ENCODE measurements around the gene MSANTD1.

MSANTD1 gene

DNA sequence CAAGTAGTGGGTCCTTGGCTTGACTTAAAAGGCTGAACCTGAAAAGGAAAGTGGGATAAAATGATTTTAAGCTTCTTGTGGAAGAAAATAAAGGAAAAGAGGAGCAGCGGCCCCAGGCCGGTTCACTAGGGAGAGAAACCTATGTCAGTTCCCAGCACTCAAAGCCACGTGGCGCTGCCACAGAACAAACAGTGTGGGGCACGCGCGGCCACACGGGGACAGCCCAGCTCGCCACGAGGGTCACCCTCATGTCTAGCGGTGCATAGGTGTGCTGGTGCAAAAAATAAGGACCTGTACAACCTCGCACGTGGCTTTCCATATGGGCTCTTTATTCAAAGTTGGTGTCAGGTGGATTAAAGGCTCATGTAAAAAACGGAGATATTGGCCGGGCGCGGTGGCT, 17.1 kb downstream of the MSANTD1 start:
- DNase-seq: no peak

DNA sequence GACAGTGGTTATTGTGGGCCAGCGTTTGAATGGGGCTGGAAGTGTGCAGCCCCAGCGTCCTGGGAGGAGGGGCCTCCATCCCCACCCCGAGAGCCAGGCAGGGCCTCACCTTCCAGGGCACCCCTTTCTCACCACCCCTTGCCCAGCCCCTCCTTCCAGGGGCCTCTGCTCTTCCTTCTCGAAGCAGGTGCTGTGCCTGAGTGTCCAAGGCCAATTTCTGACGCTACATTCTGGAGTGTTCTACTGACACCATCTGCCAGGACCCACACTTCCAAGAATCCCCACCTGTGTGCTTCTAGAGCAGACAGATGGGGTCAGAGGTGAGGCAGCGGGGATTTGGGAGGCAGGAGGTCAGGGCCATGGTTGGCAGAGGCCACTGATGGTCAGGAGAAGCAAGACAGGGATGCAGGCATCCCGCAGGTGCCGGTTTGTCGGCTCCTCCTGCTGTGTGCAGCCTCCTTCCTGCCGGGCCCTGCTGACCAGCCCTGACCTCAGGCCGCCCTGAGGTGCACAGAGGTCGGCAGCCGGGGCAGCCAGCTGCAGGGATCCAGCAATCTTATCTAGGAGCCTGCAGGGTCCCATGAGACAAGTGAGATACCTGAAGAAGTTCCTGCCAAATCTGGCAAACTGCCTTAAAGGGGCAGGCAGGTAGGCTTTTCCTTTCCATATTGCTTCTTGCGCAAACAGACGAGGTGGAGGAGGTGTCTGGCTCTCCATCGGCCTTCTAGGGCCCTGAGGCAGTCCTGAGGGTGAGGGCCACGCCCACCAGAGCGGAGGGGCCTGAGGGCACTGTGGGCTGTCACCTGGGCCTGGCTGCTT, 18.8 kb downstream of the MSANTD1 start:
- DNase-seq: no peak

DNA sequence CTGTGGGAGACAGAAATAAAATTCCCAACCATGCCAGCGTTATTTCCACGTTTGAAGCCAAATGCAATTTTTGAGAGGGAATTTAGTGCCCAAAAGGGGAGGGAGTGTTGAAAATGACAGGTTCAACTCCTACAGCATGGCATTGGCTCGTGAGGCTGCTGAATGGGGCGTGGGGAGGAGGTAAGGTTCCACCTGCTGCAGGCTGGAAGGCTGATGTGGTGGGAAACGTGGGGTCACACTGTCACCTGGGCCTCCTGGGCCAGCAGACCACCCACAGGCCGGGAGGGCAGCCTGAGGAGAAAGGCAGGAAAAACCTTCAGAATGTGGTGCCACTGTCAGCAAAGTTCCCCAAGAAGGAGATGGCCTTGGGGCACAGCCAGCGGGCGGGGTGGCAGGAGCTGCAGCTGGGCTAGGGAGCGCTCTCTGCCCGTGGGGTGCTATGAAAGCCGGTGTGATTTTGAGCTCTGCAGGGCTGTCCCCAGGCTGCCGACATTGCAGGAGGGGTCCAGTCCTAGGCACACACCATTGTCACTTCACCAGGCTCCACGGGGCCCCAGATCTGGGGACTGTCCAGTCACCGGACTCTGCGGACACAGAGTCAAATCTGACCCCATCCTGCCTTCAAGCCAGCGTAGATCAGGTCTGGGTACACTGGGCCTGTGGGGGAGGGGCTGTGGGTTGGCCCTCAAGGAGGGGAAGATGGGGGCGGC, 19.6 kb downstream of the MSANTD1 start:
- DNase-seq: no peak

DNA sequence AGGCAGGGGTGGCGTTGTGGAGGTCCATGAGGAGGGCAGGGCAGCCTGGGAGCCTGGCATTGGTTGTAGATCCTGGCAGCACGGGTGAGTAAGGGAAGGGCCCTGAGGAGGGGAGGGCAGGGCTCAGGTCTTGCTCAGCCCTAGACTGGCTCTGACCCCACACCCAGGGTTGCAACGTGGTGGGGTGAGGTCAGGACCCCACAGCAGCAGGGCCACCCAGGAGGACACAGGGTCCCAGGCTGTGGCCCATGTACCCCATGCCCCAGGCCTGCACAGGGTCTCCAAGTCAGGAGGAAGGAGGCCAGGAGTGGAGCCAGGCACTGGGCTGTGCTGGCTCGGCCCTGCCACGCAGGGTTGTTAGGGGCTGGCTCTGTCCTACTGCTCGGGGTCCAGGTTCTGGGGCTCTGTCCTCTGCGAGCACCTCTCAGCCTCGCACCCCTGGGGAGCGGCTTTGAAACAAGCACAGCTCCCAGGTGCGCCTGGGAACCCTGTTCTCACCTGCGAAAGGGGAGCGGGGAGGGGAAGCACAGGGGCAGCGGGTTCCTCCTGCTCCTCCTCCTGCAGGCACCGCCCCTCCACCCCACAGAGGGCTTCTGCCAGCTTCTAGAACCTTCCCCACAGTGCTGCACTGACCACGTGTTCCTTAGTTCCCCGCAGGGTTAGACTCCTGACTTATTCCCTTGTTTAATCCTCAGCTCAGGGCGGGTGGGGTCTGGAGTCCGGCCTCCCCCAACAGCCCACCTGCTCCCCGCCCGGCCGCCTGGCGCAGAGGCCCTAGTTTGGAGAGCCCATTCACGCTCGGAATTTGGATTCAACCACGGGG, 20.4 kb downstream of the MSANTD1 start:
- no peak for DNase-seq

DNA sequence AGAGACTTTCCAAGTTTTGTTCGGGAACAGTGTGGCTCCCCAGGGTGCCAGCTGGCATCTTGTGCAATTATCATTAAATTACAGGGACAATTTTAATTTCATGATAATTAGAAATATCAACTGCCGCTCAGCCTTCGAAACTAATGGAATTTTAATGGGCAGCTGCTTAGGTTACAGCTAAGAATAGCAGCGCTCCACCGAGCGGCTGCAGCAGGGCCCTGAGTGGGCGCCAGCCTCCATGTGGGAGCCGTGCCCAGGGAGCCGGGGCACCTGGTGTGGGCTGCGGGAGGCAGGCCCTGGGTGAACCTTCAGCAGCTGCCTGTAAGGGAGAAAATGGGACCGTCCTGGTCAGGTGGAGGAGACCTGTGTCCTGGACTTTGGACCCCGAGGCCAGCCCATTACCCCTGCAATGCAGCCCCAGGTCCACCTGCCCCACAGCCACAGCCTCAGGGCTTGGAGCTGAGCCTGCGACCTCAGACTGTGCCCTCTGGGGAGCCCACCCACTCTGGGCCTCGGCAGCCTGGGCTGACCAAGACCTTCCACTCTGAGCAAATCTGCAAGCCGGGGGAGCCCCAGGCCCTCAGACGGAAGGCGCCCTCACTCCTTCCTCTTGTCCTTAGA, 21.1 kb downstream of the MSANTD1 start:
- no peak for DNase-seq

DNA sequence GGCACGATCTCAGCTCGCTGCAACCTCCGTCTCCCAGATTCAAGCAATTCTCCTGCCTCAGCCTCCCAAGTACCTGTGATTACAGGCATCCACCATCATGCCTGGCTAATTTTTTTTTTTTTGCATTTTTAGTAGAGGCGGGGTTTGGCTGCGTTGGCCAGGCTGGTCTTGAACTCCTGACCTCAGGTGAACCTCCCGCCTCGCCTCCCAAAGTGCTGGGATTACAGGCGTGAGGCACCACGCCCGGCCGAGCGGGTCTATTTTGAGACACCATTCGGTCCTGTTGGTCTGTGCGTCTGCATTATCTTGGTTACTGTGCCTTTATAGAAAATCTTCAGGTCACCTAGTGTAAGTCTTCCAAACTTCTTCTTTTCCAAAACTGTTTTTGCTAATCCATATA, 22.2 kb downstream of the MSANTD1 start:
- no peak for DNase-seq

DNA sequence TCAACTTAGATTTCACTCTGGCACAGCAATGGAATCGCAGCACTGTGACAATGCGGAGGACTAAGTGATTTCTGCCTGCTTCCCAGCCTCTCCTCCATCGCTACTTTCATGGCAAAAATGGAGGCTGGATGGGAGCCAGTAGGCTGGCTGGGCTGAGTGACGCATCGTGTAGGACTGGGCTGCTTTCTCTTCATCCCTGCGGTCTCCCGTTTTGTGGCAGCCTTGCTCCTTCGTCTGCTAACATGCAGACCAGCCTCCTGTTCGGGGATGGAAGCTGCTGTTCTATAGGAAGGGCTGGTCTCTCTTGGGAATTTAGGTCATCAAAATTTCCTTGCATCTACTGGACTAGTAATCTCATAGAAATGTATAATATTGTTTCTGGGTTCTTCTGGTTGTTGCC, 28.0 kb downstream of the MSANTD1 start:
- DNase-seq: no peak

DNA sequence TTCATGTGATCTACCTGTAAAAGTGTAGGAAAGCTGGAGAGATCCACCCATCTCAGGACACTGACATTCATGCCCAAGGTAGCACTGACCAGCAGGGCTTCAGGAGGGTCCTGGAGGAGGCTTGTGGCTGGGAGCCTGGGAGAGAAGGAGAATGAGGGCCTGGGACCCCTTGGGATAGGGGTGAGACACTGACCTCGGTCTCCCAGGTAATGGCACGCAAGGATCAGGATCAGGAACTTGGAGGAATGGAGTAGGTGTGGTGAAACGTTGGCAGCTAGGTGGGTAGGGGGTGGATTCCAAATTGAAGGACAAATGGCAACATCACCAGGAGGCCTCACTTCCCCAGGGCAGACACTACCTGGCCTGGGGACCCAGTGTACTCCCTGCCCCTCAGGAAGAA, 31.5 kb downstream of the MSANTD1 start:
- DNase-seq: no peak

DNA sequence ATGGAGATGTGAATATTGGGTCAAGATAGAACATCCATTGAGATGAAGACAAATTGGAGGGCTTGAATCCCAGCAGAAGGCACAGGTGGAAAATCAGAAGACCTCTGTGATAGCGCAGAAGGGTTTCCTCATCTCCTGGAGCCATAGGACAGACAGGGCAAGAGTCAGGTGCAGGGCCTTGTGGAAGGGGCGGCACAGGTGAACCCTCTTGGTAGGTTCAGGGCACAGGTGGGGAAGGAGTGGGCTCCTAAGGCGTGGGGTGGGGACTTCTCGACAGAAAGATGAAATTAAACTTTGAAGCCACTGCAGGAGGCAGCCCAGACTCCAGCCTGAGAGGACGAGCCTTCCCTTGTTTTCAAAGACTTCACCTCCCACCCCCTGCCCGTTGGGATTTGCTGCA, 34.5 kb downstream of the MSANTD1 start:
- DNase-seq: no peak

DNA sequence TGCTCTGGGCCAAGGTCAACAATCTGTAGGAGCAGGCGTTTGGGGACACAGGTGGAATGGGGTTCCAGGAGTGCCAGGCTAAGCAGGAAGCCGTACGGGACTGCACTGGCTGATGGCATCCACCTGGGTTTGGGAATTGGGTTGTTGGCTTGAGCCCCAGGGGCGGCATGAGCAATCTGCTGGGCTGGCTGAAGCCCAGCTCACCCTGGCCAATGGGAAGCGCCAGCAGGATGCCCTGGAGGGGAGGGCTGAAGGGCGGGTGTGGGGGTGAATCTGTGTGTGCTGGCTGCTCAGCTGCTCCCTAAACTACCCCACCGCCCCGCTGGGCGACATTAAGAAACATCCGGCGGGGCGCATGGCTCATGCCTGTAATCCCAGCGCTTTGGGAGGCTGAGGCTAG, 35.0 kb downstream of the MSANTD1 start:
- no peak for DNase-seq

DNA sequence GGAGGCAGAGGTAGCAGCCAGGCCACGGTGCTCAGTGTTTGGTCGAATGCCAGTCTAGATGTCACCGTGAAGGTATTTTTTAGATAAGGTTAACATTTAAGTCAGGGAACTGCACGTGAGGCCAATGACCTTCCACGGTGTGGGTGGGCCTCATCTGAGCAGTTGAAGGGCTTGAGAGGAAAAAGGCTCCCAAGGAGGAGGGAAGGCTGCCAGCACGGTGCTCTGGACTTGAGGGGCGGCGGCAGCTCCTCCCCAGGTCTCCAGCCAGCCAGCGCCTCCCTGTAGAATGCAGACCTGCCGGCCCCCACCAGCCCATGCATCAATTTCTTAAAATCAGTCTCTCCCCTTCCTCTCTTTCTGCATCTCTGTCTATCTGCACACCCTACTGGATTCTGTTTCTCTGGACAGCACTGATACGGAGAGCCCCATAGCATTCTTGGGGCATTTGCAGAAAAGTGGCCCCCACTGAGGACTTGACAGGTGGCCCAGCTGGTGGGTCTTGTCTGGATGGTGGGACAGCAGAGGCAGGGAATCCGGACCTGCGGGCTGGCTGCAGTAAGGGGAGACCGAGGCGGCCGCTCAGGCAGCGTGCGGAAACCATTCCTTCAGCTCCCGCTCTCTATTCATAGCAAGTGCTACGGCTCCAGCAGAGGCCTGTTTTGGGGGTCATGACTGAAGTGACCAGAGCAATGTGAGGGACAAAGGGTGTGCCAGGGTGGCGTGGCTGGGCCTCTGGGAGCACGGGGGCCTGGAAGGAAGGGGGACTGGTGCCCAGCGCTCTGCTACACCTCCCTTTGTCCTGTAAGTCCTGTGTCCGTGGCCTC, 36.0 kb downstream of the MSANTD1 start:
- no peak for DNase-seq

DNA sequence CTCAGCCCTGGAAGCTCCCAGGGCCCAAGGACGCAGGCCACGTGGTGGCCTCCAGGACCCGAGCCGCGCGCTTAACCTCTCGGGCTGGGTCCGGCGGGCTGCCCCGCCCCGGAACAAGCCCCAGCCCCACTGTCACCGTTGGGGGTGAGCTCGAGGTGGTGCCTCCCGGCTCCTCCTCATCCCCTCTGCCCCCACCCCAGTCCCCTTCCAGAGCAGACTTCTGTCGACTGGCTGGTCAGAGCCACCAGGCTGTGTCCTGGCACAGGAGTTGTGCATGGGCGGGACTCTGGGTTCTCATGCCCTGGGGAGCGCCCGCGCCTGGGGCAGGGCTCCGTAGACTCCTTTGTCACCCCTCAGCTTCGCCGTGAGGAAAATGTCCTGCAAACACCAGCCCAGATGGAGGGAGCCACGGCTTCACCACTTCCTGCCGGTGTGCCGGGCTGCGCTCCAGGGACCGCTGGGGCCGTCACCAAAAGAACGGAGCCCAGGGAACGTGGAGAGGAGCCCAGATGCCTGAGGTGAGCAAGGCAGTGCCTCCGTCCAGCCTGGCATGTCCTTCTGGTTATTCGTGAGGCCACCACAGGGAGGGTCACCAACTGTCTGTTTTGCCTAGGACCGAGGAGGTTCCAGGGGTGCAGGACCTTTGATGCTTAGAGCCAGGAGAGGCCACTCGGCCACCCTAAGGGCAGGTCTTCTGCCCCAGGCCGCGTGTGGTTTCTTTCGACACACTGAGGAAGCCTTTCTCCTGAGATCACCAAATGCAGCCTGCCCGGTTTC, 36.8 kb downstream of the MSANTD1 start:
- DNase-seq: no peak

DNA sequence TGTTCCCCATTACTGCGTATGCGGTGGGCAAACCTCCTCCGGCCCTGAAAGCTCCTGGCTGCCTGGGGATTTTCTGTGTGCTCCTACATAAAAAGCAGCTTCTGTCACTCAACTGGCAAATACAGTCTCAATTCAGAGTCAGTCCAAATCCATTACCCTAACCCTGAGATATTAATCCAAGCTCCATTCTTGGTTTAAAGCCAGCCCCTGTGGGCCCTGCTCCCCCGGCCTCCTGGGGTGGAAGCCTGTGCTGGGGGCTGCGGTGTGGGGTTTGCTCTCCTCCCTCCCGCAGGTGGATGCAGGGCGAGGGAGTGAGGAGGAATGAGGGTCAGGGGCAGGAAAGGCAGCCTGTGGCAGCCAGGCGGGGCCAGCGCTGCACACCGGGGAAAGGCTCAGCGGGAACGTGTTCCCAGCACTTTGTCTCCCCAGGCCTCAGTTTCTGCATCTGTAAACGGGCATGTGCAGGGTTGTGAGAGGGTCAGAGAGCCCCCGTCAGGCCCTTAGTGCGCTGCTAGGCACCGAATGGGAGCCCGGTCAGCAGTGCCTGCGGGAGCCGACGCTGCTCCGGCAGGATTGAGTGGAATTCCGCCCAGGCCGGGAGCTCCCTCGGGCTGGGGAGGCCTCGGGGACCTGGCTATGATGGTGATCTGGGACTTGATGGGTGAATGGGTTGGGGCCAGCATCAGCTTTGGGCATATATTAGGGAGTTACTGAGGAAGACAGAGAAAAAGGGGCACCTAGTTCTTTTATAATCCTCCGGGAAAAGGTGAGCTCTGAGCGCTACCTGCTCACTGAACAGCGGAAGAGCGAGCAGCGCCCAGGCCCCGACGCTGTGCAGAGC, 37.6 kb downstream of the MSANTD1 start:
- no peak for DNase-seq

DNA sequence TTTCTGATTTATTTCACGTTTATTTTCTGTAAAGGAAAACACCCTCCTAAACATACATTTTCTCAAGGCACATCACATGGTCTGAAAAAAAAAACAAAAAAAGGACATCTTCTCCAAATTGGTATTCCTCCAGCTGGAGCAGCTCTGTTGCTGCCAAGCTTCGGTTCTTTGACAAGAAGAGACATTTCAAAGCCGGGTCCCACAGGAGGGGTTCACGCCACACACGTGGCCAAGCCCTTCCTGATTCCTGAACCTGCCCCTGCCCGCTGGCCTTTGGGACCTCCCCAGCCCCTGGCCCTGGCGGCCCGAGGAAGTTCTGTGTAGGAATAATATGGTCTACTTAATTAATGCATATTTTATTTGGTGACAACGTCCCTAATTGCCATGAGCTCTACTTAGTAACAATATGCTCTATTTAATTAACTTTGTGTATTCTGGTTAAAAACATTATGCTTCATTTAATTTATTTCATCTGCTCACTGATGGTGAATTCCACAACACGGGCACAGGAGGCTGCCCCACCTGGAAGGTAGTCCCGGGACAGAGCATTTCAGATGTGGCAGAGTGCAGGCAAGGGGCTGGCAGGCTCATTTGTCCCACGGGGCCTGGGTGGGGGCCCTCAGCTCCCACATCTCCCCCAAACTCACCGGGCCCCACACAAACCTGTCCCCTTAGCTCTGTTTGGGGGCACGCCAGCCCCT, 38.5 kb downstream of the MSANTD1 start:
- DNase-seq: no peak

DNA sequence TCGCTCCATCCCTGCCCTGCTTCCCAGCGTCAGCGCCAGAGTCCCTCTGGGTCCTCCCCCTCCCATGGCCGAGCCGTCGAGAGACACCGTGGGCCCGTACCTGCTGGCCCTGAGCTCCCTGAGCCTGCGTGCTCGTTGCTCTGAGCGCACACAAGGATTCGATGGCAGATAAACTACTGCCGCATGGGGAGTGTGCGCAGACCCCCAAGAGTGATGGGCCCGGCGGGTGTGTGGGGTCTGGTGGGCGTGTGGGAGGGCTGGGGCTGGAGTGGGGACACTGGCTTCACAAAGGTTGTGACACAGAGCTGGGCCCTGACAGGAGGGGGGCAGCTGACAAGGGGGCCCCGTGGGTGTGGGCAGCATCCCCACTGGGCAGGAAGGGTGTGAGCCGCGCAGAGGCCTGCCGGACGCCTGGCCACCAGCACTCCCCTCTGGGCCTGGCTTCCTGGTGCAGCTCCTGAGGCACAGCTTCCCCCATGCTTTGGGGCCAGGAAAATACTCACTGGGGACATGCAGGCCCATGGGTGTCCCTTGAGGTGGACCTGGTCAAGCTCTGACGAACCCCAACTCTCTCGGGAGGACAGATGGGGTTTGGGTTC, 39.1 kb downstream of the MSANTD1 start:
- no peak for DNase-seq

DNA sequence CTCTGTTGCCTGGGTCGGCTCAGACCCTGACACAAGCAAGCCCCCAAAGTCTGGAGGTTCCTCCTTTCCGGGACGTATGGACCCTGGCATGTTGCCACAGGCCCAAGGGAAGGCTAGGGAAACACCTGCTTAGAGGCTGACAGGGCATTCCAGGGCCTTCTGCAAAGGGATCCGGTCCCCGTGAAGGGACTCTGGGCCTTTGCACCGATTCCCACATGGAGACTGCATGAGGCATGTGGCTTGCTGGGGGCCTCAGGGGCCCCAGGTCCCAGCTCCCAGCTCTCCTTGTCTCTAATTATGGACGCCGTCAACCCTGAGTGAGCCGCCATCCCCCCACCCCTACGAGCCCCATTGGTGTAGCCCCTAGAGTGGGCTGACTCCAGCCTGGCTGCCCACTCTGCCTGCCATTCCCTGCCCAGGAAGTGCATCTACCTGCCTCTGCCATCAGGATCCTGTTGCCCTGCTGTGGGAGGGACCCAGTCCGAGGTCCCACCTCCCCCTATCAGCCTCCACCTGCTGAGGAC, 39.7 kb downstream of the MSANTD1 start:
- DNase-seq: no peak

DNA sequence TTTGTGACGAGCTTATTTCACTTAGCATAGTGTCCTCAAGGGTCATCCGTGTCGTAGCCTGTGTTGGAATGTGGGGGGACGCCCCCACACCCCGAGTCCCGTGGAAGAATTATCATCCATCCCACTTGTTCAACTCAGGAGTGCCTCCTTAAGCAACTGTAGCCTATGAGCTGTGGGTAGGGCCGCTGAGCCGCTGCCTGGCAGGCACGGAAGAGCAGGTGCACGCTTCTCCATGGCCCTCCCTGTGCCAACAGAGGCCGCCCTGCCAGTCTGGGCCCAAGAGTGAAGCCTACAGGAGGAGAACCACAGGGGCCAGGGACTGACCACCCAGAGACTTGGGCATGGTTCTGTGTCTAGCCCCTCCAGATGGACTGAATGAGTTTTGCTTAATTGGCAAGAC, 41.5 kb downstream of the MSANTD1 start:
- no peak for DNase-seq

DNA sequence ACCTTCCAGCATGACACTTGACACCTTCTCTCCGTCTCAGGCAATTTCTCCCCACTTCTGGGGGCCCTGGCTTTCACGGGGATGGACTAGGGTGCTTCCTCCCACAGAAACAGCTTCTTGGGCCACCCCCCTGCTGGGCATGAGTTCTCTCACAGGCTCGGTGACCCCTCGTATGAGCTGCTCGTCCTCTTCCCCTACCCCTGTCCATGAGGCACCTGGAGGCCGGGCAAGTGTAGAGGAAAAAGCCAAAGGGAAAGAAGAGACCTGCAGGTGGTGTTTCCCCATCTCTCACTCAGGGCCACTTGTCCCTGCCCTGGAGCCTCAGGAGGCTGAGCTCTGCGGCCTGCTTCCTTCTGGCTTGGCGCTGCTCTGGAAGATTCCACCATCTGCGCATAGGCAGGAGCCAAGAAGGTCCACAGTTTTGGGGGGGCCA, 41.9 kb downstream of the MSANTD1 start:
- DNase-seq: no peak

DNA sequence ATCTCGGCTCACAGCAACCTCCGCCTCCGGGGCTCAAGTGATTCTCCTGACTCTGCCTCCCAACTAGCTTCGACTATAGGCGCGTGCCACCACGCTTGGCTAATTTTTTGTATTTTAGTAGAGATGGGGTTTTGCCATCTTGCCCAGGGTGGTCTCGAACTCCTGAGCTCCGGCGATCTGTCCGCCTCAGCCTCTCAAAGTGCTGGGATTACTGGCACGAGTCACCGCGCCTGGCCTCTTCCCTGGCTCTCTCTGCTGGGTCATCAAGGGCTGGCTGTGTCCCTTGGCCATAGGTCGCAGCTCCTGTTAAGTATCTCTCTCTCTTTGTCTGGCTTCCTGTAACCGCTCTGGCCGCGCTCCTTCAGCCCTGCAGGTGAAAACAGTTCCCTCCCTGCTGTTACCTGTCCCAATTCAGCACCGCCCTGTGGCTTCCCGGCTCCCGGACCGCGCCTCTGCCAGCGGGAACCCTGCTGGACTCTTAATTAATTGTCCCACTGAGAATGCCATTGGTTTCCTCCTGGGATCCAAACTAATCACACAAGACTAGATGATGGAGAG, 42.5 kb downstream of the MSANTD1 start:
- no peak for DNase-seq
